Panc1 (cell line): ENCODE results near the gene PGBD5.

Experiments used
- CTCF ChIP-seq: fragments of 450-650 bp; IDR thresholded peaks from 2 replicates; pipeline ENCODE4 v1.5.1; 2017; ENCODE audit warnings: mild to moderate bottlenecking
- POLR2AphosphoS5 ChIP-seq: IDR thresholded peaks from 2 replicates; pipeline ENCODE4 v1.6.1; 2012; ENCODE audit warnings: mild to moderate bottlenecking, low read depth, low read length, moderate library complexity
- SIN3A ChIP-seq: IDR thresholded peaks from 2 replicates; pipeline ENCODE4 v1.6.1; 2012; ENCODE audit warnings: low read depth, mild to moderate bottlenecking, low read length, moderate library complexity, borderline replicate concordance; ENCODE audit not compliant: insufficient read depth
- TF ChIP-seq, protein P1 (sequence below), 2 experiments: IDR thresholded peaks; 2 replicates each; pipeline ENCODE4 v1.6.1; 2011 to 2012; ENCODE audit warnings: low read depth in 2 of 2, control low read depth in 1 of 2, low read length in 1 of 2, mild to moderate bottlenecking in 1 of 2, moderate library complexity in 1 of 2; ENCODE audit not compliant: insufficient read depth in 1 of 2

DNA sequence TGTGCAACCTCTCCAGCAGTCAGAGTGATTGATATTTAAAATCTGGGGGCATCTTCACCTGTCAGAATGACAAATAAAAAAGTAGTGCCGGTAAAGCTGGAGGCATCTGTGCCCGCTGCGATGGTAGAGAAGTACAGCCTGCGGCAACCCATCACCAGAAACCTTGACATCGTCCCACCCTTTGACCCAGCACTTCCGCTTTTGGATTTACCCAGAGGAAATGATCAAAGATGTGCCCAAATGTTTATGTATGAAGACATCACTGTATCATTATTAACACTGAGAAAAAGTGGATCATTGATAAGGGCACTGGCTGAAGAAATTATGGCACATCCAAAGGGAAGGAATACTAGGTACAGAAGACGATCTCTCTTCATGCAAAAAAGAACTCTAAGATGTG, 96.0 kb downstream of the PGBD5 start:
- no peak for TF ChIP-seq CTCF
- no peak for TF ChIP-seq POLR2AphosphoS5
- no peak for TF ChIP-seq SIN3A
- TF ChIP-seq, protein P1, sequence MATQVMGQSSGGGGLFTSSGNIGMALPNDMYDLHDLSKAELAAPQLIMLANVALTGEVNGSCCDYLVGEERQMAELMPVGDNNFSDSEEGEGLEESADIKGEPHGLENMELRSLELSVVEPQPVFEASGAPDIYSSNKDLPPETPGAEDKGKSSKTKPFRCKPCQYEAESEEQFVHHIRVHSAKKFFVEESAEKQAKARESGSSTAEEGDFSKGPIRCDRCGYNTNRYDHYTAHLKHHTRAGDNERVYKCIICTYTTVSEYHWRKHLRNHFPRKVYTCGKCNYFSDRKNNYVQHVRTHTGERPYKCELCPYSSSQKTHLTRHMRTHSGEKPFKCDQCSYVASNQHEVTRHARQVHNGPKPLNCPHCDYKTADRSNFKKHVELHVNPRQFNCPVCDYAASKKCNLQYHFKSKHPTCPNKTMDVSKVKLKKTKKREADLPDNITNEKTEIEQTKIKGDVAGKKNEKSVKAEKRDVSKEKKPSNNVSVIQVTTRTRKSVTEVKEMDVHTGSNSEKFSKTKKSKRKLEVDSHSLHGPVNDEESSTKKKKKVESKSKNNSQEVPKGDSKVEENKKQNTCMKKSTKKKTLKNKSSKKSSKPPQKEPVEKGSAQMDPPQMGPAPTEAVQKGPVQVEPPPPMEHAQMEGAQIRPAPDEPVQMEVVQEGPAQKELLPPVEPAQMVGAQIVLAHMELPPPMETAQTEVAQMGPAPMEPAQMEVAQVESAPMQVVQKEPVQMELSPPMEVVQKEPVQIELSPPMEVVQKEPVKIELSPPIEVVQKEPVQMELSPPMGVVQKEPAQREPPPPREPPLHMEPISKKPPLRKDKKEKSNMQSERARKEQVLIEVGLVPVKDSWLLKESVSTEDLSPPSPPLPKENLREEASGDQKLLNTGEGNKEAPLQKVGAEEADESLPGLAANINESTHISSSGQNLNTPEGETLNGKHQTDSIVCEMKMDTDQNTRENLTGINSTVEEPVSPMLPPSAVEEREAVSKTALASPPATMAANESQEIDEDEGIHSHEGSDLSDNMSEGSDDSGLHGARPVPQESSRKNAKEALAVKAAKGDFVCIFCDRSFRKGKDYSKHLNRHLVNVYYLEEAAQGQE (IDR thresholded peaks at IDR 0.05; ENCODE audit: insufficient read depth in 1 of 2, low read depth in 2 of 2, low read length in 1 of 2) = no peak
